Colonic mucosa (tissue), 4 donors: Measurements from ENCODE around the gene HASPIN. TPM values are rescaled to one million over a fixed set of nuclear protein-coding genes. Genes with fewer than 3 reads are reported as not detected.

Experiments
- DNase-seq: peaks from one replicate; pipeline ENCODE4 v3.0.0-alpha.2; 2020
- H3K27ac ChIP-seq: fragments of 200-600 bp; one replicate; pipeline ENCODE4 v1.8.0; 2021
- H3K27me3 ChIP-seq: fragments of 200-600 bp; one replicate; pipeline ENCODE4 v1.8.0; 2021
- H3K36me3 ChIP-seq: fragments of 200-600 bp; one replicate; pipeline ENCODE4 v1.8.0; 2021
- H3K4me1 ChIP-seq: fragments of 200-600 bp; one replicate; pipeline ENCODE4 v1.8.0; 2021; ENCODE audit warnings: mild to moderate bottlenecking
- H3K4me3 ChIP-seq: fragments of 200-600 bp; one replicate; pipeline ENCODE4 v1.8.0; 2021
- H3K9ac ChIP-seq, 2 donors: one replicate each; pipeline ENCODE4 v1.7.0; 2013; ENCODE audit warnings: control low read depth in 2 of 2, low read depth in 2 of 2, low read length in 2 of 2
- H3K9me3 ChIP-seq: fragments of 200-600 bp; one replicate; pipeline ENCODE4 v1.8.0; 2021
- CTCF ChIP-seq: fragments of 200-600 bp; IDR thresholded peaks from one replicate; pipeline ENCODE4 v1.8.0; 2022; ENCODE audit warnings: antibody characterized with exemption, mild to moderate bottlenecking
- intact Hi-C: fragments of 100-400 bp; cut with DNase I; formaldehyde crosslinking; loops from one replicate; pipeline ENCODE4 v1.14.1; 2022
- total RNA-seq, 2 donors: library from RNA; stranded (reverse); fragmentation: NEBNext Ultra II Directional in 1 of 2; extraction: Animal tissue kit (Norgen Biotek cat#: 25700) in 1 of 2; gene quantifications; one replicate each; pipeline ENCODE4 v1.2.1, GENCODE V29; 2021
- donor health status: healthy.
- donor health status: DM: no; HTN: no; CAD: no.
- donor health status: DM: no; HTN: no; CAD: no.

HASPIN gene
- total RNA-seq, 2 donors from 2014 or later = 2.6 to 13.2 TPM

DNA sequence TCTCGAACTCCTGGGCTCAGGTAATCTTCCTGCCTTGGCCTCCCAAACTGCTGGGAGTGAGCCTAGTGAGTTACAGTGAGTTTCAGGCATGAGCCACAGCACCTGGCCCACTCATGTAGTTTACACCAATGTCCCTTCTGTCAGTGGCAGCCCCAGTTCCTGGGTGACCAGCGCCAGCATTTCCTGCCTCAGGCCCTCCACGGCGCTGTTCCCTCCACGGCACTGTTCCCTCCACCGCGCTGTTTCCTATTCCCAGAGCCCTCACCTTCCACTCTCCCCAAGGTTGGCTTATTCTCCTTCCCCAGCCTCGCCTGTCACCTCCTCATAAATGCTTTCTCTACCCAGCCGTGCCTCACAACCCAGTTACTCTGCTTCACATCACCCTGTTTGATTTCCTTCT, 44.6 kb downstream of the HASPIN start:
- Histone ChIP-seq H3K36me3 (no peaks in the 10 kb centered on the region), H3K4me3 (no peak overlapping the region), H3K27ac (no peak overlapping the region), H3K4me1 (no peaks in the 10 kb centered on the region), H3K27me3 (no peaks in the 10 kb centered on the region), H3K9me3 (no peaks in the 10 kb centered on the region), H3K9ac (no peak overlapping the region)
- intact Hi-C loops = no loop called here
- no peak for DNase-seq
- TF ChIP-seq CTCF = no peak

DNA sequence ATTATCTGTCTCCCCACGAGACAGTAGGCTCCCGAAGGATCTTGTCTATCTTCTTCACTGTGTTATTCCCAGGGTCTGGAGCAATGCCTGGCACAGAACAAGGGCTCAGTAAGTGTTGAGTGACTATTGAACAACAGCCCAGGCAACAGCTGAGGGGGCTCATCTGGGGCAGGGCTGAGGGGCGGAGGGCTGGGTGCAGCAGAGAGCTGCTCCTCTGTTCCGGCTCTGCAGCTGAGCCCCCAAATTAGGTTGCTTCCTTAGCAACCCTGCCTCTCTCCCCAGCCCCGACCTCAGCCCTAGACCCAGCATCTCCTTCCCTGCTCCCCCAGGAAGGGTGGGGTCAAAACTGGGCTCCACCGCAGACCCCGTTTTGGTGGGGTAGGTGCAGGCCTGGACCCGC, 45.1 kb downstream of the HASPIN start:
- H3K36me3 ChIP-seq = no peaks in the 10 kb centered on the region
- no peak overlapping the region for H3K4me3 ChIP-seq
- DNase-seq = no peak
- no peaks in the 10 kb centered on the region for H3K9me3 ChIP-seq
- H3K9ac ChIP-seq = no peak overlapping the region
- H3K4me1 ChIP-seq = no peaks in the 10 kb centered on the region
- intact Hi-C loops = no loop called here
- no peaks in the 10 kb centered on the region for H3K27me3 ChIP-seq
- TF ChIP-seq CTCF = no peak
- no peak overlapping the region for H3K27ac ChIP-seq

GRCh38 chr17:3770466-3770865, 46.8 kb downstream of the HASPIN start:
- intact Hi-C loops = no loop called here
- Histone ChIP-seq H3K27ac (no peak overlapping the region), H3K9ac (no peak overlapping the region), H3K4me1 (no peaks in the 10 kb centered on the region), H3K27me3 (no peaks in the 10 kb centered on the region), H3K36me3 (no peaks in the 10 kb centered on the region), H3K9me3 (no peaks in the 10 kb centered on the region), H3K4me3 (no peak overlapping the region)
- no peak for TF ChIP-seq CTCF
- no peak for DNase-seq

GRCh38 chr17:3771140-3771539, 47.4 kb downstream of the HASPIN start:
- no peaks in the 10 kb centered on the region for H3K36me3 ChIP-seq
- no peak overlapping the region for H3K9ac ChIP-seq
- no peak overlapping the region for H3K4me3 ChIP-seq
- H3K27me3 ChIP-seq = no peaks in the 10 kb centered on the region
- intact Hi-C loops = no loop called here
- no peak for DNase-seq
- H3K4me1 ChIP-seq = no peaks in the 10 kb centered on the region
- H3K9me3 ChIP-seq = no peaks in the 10 kb centered on the region
- no peak overlapping the region for H3K27ac ChIP-seq
- TF ChIP-seq CTCF = no peak

DNA sequence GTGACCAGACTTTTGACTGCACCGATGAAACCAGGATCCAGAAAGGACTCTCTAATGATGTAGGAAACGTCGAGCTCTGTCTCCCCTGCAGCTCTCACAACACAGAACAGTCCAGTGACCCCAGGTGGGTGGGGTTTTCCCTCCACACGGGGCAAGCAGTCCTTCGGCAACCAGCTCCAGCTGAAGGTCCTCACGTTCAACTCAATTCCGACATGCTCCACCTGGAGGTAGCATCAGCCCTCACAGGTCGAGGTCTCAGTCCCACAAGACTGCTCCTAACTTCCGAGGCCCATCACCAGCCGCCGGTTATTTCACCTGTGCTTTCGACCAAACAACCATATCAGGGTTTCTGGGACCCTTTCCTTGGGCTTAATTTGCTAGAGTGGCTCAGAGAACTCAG, 49.1 kb downstream of the HASPIN start:
- H3K9ac ChIP-seq = no peak overlapping the region
- DNase-seq = no peak
- no peaks in the 10 kb centered on the region for H3K9me3 ChIP-seq
- no peaks in the 10 kb centered on the region for H3K27me3 ChIP-seq
- H3K4me1 ChIP-seq = no peaks in the 10 kb centered on the region
- no peak overlapping the region for H3K4me3 ChIP-seq
- intact Hi-C loops = no loop called here
- TF ChIP-seq CTCF = no peak
- no peak overlapping the region for H3K27ac ChIP-seq
- no peaks in the 10 kb centered on the region for H3K36me3 ChIP-seq

DNA sequence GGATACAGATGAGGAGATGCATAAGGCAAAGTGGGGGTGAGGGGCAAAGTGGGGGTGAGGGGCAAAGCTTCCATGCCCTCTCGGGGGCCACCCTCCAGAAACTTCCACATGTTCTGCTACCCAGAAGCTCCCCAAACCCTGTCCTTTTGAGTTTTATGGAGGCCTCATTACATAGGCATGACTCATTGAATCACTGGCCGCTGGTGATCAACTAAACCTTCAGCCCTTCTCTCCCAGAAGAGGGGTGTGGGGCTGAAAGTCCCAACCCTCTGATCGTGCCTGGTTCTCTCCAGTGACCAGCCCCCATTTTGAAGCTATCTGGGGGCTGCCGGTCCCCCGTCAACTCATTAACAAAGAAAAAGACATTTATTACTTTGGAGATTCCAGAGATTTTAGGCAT, 49.8 kb downstream of the HASPIN start:
- TF ChIP-seq CTCF = no peak
- Histone ChIP-seq H3K27me3 (no peaks in the 10 kb centered on the region), H3K4me1 (no peaks in the 10 kb centered on the region), H3K27ac (no peak overlapping the region), H3K4me3 (no peak overlapping the region), H3K9me3 (no peaks in the 10 kb centered on the region), H3K36me3 (no peaks in the 10 kb centered on the region), H3K9ac (no peak overlapping the region)
- DNase-seq = no peak
- intact Hi-C loops = no loop called here
